ENCODE results near the gene VWA5A.

The VWA5A gene

DNA sequence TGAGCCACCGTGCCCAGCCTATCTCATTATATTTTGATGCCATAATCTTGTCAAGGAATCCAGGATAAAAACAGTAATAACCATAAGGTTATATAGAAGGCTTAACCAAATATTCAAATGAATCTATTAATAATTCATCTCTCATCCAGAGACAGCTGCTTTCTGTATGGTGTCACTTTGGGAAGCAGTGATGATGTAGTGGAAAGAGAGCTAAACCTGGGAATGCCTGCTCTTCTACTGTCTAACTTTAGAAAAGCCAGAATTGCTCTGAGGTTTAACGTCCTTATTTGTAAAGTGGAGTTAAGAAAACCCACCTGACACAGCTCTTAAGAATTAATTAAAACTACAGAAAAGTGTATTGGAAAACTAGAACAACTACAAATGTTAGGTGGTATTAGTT is 38.6 kb downstream of the VWA5A start:
- Histone ChIP-seq H3K79me2 (ENCODE audit: insufficient read depth, low read depth) (no peaks in the 10 kb centered on the region), H3K27me3 (ENCODE audit: insufficient read depth, low read depth) (no peaks in the 10 kb centered on the region), H4K20me1 (ENCODE audit: insufficient read depth) (no peaks in the 10 kb centered on the region), H2AFZ (ENCODE audit: low read depth) (no peak overlapping the region), H3K4me3 (IDR thresholded peaks at IDR 0.05; ENCODE audit: insufficient read depth, low read depth, low read length) (no peak overlapping the region), H3K27ac (no peak overlapping the region), H3K36me3 (ENCODE audit: insufficient read depth) (no peaks in the 10 kb centered on the region), H3K4me1 (ENCODE audit: low read depth, poor library complexity, severe bottlenecking) (no peaks in the 10 kb centered on the region), H3K4me2 (no peak overlapping the region), H3K9ac (no peak overlapping the region)
- TF ChIP-seq, protein P1, sequence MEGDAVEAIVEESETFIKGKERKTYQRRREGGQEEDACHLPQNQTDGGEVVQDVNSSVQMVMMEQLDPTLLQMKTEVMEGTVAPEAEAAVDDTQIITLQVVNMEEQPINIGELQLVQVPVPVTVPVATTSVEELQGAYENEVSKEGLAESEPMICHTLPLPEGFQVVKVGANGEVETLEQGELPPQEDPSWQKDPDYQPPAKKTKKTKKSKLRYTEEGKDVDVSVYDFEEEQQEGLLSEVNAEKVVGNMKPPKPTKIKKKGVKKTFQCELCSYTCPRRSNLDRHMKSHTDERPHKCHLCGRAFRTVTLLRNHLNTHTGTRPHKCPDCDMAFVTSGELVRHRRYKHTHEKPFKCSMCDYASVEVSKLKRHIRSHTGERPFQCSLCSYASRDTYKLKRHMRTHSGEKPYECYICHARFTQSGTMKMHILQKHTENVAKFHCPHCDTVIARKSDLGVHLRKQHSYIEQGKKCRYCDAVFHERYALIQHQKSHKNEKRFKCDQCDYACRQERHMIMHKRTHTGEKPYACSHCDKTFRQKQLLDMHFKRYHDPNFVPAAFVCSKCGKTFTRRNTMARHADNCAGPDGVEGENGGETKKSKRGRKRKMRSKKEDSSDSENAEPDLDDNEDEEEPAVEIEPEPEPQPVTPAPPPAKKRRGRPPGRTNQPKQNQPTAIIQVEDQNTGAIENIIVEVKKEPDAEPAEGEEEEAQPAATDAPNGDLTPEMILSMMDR (conservative IDR thresholded peaks at IDR 0.05; ENCODE audit: low read depth, low read length): no peak

DNA sequence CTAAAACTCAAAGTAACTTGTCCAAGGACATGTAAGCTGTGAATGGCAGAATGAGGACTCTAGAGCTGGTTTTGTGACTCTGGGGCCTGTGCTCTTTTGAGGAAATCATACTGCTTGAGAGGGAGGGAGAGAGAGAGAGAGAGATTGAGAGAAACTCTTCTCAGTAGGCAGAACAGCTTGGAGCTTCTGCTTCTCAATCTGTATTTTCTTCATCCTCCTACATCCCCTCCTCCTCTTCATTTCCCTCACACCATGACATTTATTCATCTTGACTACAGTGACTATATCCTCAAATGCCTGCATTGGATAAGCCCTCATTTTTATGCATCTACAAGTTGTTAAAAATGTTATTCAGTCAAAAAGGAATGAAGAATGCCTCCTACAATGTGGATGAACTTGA is 44.2 kb downstream of the VWA5A start:
- Histone ChIP-seq H3K79me2 (ENCODE audit: insufficient read depth, low read depth) (no peaks in the 10 kb centered on the region), H3K27ac (no peak overlapping the region), H4K20me1 (ENCODE audit: insufficient read depth) (no peaks in the 10 kb centered on the region), H2AFZ (ENCODE audit: low read depth) (no peak overlapping the region), H3K4me2 (no peak overlapping the region), H3K4me1 (ENCODE audit: low read depth, poor library complexity, severe bottlenecking) (no peaks in the 10 kb centered on the region), H3K9ac (no peak overlapping the region), H3K27me3 (ENCODE audit: insufficient read depth, low read depth) (no peaks in the 10 kb centered on the region), H3K36me3 (ENCODE audit: insufficient read depth) (no peaks in the 10 kb centered on the region), H3K4me3 (IDR thresholded peaks at IDR 0.05; ENCODE audit: insufficient read depth, low read depth, low read length) (no peak overlapping the region)
- TF ChIP-seq, protein P1 (conservative IDR thresholded peaks at IDR 0.05; ENCODE audit: low read depth, low read length): no peak

DNA sequence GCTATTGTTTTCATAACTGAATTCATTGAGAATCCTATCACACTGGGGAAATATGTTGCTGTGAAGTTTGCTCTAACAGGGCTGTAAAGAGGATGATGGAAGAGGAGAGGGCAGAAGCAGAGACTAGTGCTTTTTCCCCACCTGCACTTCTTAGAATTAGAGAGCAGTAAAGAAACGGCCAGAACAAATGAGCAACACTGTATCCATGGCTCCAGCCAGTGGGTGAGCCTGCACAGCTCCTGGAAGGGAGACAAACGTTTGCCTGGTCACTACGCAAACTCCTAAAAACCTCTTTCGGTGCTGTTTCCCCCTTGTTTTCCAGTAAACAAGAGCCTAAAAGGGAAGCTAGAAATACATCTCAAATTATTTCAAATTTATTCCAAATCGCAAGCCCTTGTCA is 45.7 kb downstream of the VWA5A start:
- Histone ChIP-seq H3K4me3 (IDR thresholded peaks at IDR 0.05; ENCODE audit: insufficient read depth, low read depth, low read length) (no peak overlapping the region), H4K20me1 (ENCODE audit: insufficient read depth) (no peaks in the 10 kb centered on the region), H2AFZ (ENCODE audit: low read depth) (no peak overlapping the region), H3K27me3 (ENCODE audit: insufficient read depth, low read depth) (no peaks in the 10 kb centered on the region), H3K79me2 (ENCODE audit: insufficient read depth, low read depth) (no peaks in the 10 kb centered on the region), H3K36me3 (ENCODE audit: insufficient read depth) (no peaks in the 10 kb centered on the region), H3K27ac (no peak overlapping the region), H3K9ac (no peak overlapping the region), H3K4me2 (no peak overlapping the region), H3K4me1 (ENCODE audit: low read depth, poor library complexity, severe bottlenecking) (no peaks in the 10 kb centered on the region)
- TF ChIP-seq, protein P1 (conservative IDR thresholded peaks at IDR 0.05; ENCODE audit: low read depth, low read length): no peak

DNA sequence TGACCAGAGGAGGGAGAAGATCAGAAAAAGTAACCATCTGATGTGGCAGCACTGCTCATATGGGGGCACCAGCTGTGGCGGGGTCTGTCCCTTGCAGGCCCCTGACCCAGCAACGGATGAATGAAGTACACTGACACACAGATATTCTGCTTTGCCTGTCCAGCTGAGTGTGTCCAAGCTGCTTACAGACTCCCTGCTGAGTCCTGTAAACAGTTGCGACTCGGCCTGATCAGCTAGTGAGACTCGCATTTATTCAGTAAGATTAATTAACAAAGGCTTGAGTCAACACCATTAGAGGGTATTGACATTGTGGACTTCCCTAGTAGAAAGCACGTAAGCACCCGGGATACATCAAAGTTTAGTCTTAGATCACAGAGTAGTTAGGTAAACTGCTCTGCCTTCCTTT is 52.6 kb downstream of the VWA5A start:
- Histone ChIP-seq H2AFZ (ENCODE audit: low read depth) (no peak overlapping the region), H3K4me3 (IDR thresholded peaks at IDR 0.05; ENCODE audit: insufficient read depth, low read depth, low read length) (no peak overlapping the region), H3K9ac (no peak overlapping the region), H3K27ac (no peak overlapping the region), H3K4me1 (ENCODE audit: low read depth, poor library complexity, severe bottlenecking) (no peaks in the 10 kb centered on the region), H3K4me2 (no peak overlapping the region), H4K20me1 (ENCODE audit: insufficient read depth) (no peaks in the 10 kb centered on the region), H3K79me2 (ENCODE audit: insufficient read depth, low read depth) (no peaks in the 10 kb centered on the region), H3K36me3 (ENCODE audit: insufficient read depth) (no peaks in the 10 kb centered on the region), H3K27me3 (ENCODE audit: insufficient read depth, low read depth) (no peaks in the 10 kb centered on the region)
- TF ChIP-seq, protein P1 (conservative IDR thresholded peaks at IDR 0.05; ENCODE audit: low read depth, low read length): no peak

Data from KMS-11 (cell line).